ENCODE measurements around the gene PPP1CA.

PPP1CA gene

GRCh38 chr11:67373648-67374570 lies 27.7 kb downstream of the PPP1CA start:
- H3K9ac ChIP-seq (ENCODE audit: low read length), result peak overlapping the region; percentile 91
- H3K4me1 ChIP-seq (ENCODE audit: control insufficient read depth, insufficient read depth, low read depth, low read length), result peaks cover 65% of the 10 kb centered on the region
- H3K79me1 ChIP-seq (replicated peaks; ENCODE audit: low read length, poor library complexity, severe bottlenecking), result peaks cover 7% of the 10 kb centered on the region
- H2AK5ac ChIP-seq (ENCODE audit: low read length, severe bottlenecking), result peak overlapping the region; percentile 66
- H3K36me3 ChIP-seq (ENCODE audit: control insufficient read depth in 1 of 2, insufficient read depth in 2 of 2, low read depth in 1 of 2, low read length in 2 of 2), result peaks cover 0 to 11% of the 10 kb centered on the region in 2 experiments
- H2BK120ac ChIP-seq (ENCODE audit: low read depth, low read length), result peak overlapping the region; percentile 97
- no peak overlapping the region for H3K23ac ChIP-seq (ENCODE audit: low read length in 2 of 2)
- peak overlapping the region; percentile 89 to 98 for H2BK12ac ChIP-seq (ENCODE audit: low read length in 2 of 2)
- H2BK5ac ChIP-seq (ENCODE audit: low read depth, low read length, poor library complexity, severe bottlenecking), result peak overlapping the region; percentile 100
- H3K4ac ChIP-seq (ENCODE audit: low read depth in 1 of 2, low read length in 2 of 2), result peak overlapping the region; percentile 93 to 96
- peak overlapping the region; percentile 99 for H3K27ac ChIP-seq (ENCODE audit: low read length, poor library complexity, severe bottlenecking)
- H4K8ac ChIP-seq (ENCODE audit: low read length), result peak overlapping the region; percentile 93
- peak overlapping the region; percentile 95 for H4K91ac ChIP-seq (ENCODE audit: low read length)
- peak overlapping the region; percentile 81 to 86 for H3K4me3 ChIP-seq (ENCODE audit: insufficient read depth in 1 of 2, low read depth in 1 of 2, low read length in 2 of 2)
- no peaks in the 10 kb centered on the region for H3K27me3 ChIP-seq (ENCODE audit: control insufficient read depth in 1 of 2, insufficient read depth in 1 of 2, low read length in 2 of 2)
- H3K4me2 ChIP-seq (ENCODE audit: low read length, poor library complexity, severe bottlenecking), result peak overlapping the region; percentile 59
- peak overlapping the region in 1 of 2 experiments; percentile 26 for H3K14ac ChIP-seq (ENCODE audit: low read length in 2 of 2)
- H2BK15ac ChIP-seq (ENCODE audit: low read depth, poor library complexity, severe bottlenecking), result peak overlapping the region; percentile 94
- peak; percentile 96 for DNase-seq
- no peaks in the 10 kb centered on the region for H3K9me3 ChIP-seq (ENCODE audit: control insufficient read depth, low read length)
- WGBS, result under 1% methylated on average over 29 of the region's 40 CpGs
- no peak overlapping the region for H2AFZ ChIP-seq (ENCODE audit: low read depth, low read length)
- H3K18ac ChIP-seq (ENCODE audit: low read depth in 1 of 2, low read length in 2 of 2), result peak overlapping the region; percentile 95

GRCh38 chr11:67372993-67373647 lies 28.5 kb downstream of the PPP1CA start, which contains the start of gene CLCF1:
Gene CLCF1, minus strand, starts transcription at chr11:67373598. Its CDS starts 59 bp downstream, at chr11:67373539.
- Histone ChIP-seq H4K8ac (ENCODE audit: low read length) (peak within 1 kb of the TSS; percentile 93), H3K18ac (ENCODE audit: low read depth in 1 of 2, low read length in 2 of 2) (peak within 1 kb of the TSS; percentile 95 to 96), H2BK12ac (ENCODE audit: low read length in 2 of 2) (peak within 1 kb of the TSS; percentile 89 to 98), H3K27me3 (ENCODE audit: control insufficient read depth in 1 of 2, insufficient read depth in 1 of 2, low read length in 2 of 2) (no peaks in the 10 kb centered on the region), H2AFZ (ENCODE audit: low read depth, low read length) (no peak within 1 kb of the TSS), H3K14ac (ENCODE audit: low read length in 2 of 2) (peak within 1 kb of the TSS; percentile 88 to 99), H3K4me3 (ENCODE audit: insufficient read depth in 1 of 2, low read depth in 1 of 2, low read length in 2 of 2) (peak within 1 kb of the TSS; percentile 81 to 86), H3K36me3 (ENCODE audit: control insufficient read depth in 1 of 2, insufficient read depth in 2 of 2, low read depth in 1 of 2, low read length in 2 of 2) (peaks cover 0 to 13% of the 10 kb centered on the region in 2 experiments), H2BK5ac (ENCODE audit: low read depth, low read length, poor library complexity, severe bottlenecking) (peak within 1 kb of the TSS; percentile 100), H2AK5ac (ENCODE audit: low read length, severe bottlenecking) (peak within 1 kb of the TSS; percentile 95), H3K9ac (ENCODE audit: low read length) (peak within 1 kb of the TSS; percentile 91), H3K4ac (ENCODE audit: low read depth in 1 of 2, low read length in 2 of 2) (peak within 1 kb of the TSS; percentile 96), H3K27ac (ENCODE audit: low read length, poor library complexity, severe bottlenecking) (peak within 1 kb of the TSS; percentile 99), H3K4me1 (ENCODE audit: control insufficient read depth, insufficient read depth, low read depth, low read length) (peaks cover 64% of the 10 kb centered on the region), H4K91ac (ENCODE audit: low read length) (peak within 1 kb of the TSS; percentile 95), H3K4me2 (ENCODE audit: low read length, poor library complexity, severe bottlenecking) (peak within 1 kb of the TSS; percentile 59), H3K23ac (ENCODE audit: low read length in 2 of 2) (peak within 1 kb of the TSS in 1 of 2 experiments; percentile 46), H3K9me3 (ENCODE audit: control insufficient read depth, low read length) (no peaks in the 10 kb centered on the region), H3K79me1 (replicated peaks; ENCODE audit: low read length, poor library complexity, severe bottlenecking) (peaks cover 7% of the 10 kb centered on the region), H2BK15ac (ENCODE audit: low read depth, poor library complexity, severe bottlenecking) (peak within 1 kb of the TSS; percentile 94), H2BK120ac (ENCODE audit: low read depth, low read length) (peak within 1 kb of the TSS; percentile 97)
- WGBS, result under 1% methylated on average over 61 of the region's 76 CpGs
- DNase-seq, result peak; percentile 71

DNA sequence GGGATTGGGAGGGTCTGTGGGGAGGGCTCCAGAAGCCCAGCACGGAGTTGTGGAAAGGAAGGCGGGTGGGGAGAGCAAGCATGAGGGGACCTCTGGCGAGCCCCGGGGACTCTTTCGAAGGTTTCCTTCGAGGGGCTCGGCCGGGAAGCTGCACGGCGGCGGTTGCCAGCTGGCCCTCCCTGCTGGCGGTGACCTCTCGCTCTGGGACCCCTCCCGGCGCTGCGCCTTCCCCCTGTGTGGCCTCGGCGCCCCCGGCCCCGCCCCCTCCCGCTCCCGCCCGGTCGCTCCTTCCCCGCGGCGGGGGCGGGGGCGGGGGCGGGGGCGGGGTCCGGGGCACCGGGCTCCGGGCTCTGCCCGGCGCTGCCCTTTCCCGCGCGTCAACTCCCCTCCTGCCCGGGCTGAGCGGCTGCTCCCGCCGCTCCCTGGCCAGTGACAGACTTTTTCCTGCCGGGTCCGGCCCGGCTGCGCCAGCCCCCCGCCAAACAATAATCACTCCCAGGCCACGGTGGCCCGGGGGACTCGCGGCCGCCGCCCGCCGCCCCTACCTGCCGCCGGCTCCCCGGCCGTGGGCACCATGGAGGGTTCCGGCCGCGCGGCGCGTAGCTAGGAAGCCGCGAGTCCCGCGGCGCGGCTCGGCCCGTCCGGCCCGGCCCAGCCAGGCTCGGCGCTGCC lies 29.2 kb downstream of the PPP1CA start:
- H3K14ac ChIP-seq (ENCODE audit: low read length in 2 of 2), result peak overlapping the region; percentile 62 to 68
- peak overlapping the region; percentile 89 for H2AK5ac ChIP-seq (ENCODE audit: low read length, severe bottlenecking)
- no peaks in the 10 kb centered on the region for H3K27me3 ChIP-seq (ENCODE audit: control insufficient read depth in 1 of 2, insufficient read depth in 1 of 2, low read length in 2 of 2)
- H3K4me3 ChIP-seq (ENCODE audit: insufficient read depth in 1 of 2, low read depth in 1 of 2, low read length in 2 of 2), result peak overlapping the region; percentile 81 to 86
- peaks cover 5% of the 10 kb centered on the region for H3K79me1 ChIP-seq (replicated peaks; ENCODE audit: low read length, poor library complexity, severe bottlenecking)
- H3K9me3 ChIP-seq (ENCODE audit: control insufficient read depth, low read length), result no peaks in the 10 kb centered on the region
- H2BK12ac ChIP-seq (ENCODE audit: low read length in 2 of 2), result peak overlapping the region; percentile 51 to 73
- H2AFZ ChIP-seq (ENCODE audit: low read depth, low read length), result no peak overlapping the region
- peak overlapping the region; percentile 75 for H3K4me2 ChIP-seq (ENCODE audit: low read length, poor library complexity, severe bottlenecking)
- no peak for DNase-seq
- peak overlapping the region; percentile 89 for H3K27ac ChIP-seq (ENCODE audit: low read length, poor library complexity, severe bottlenecking)
- peaks cover 65% of the 10 kb centered on the region for H3K4me1 ChIP-seq (ENCODE audit: control insufficient read depth, insufficient read depth, low read depth, low read length)
- 3% methylated on average over 34 of the region's 78 CpGs for WGBS
- H2BK120ac ChIP-seq (ENCODE audit: low read depth, low read length), result peak overlapping the region; percentile 97
- peak overlapping the region; percentile 91 for H3K9ac ChIP-seq (ENCODE audit: low read length)
- peak overlapping the region; percentile 97 for H4K91ac ChIP-seq (ENCODE audit: low read length)
- H4K8ac ChIP-seq (ENCODE audit: low read length), result peak overlapping the region; percentile 88
- peak overlapping the region; percentile 95 for H3K18ac ChIP-seq (ENCODE audit: low read depth in 1 of 2, low read length in 2 of 2)
- peaks cover 0 to 20% of the 10 kb centered on the region in 2 experiments for H3K36me3 ChIP-seq (ENCODE audit: control insufficient read depth in 1 of 2, insufficient read depth in 2 of 2, low read depth in 1 of 2, low read length in 2 of 2)
- peak overlapping the region; percentile 100 for H2BK5ac ChIP-seq (ENCODE audit: low read depth, low read length, poor library complexity, severe bottlenecking)
- no peak overlapping the region for H3K23ac ChIP-seq (ENCODE audit: low read length in 2 of 2)
- peak overlapping the region; percentile 94 for H2BK15ac ChIP-seq (ENCODE audit: low read depth, poor library complexity, severe bottlenecking)
- peak overlapping the region; percentile 79 to 96 for H3K4ac ChIP-seq (ENCODE audit: low read depth in 1 of 2, low read length in 2 of 2)

Measured in mesenchymal stem cell (in vitro differentiated cells and primary cell).